Measurements from ENCODE around the gene ANTXRL. TPM values are rescaled to one million over a fixed set of nuclear protein-coding genes. Genes with fewer than 3 reads are reported as not detected.
"Not testable (repeated sequence)": the region's sequence is repeated elsewhere in the genome, so short reads cannot be mapped to it uniquely, and the experiment has no call there.

Gene ANTXRL
- total RNA-seq, 2 experiments from 2014 or later: not detected

DNA sequence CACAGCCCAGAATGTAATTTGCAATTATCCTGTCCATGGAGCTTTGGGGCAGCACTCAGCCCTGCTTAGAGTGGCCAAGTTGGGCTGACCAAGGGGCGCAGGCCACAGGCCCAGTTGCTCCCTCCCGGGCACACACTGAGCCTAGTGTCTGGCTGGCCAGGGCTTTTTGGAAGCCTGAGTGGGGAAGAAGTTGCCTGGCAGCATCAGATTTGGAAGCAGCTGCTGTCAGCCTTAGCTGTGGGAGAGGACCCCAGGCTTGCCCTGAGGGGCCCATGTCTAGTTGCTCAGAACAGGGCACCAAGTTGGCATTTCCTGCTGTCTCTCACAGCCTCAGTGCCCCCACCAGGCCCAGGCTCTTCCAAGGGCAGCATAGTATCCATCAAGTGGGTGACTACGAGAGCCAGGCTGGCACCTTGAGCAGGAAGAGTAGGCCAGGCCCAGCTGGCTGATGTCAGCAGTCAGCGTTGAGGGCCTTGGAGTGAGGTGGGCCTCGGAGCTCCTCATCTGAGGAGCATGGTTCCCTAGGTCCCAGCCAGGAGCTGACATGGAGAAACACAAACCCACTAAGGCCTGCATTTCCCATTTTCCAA, 14.4 kb downstream of the ANTXRL start:
- Mint-ChIP-seq H3K9me3 (no peaks in the 10 kb centered on the region), H3K27me3 (no peaks in the 10 kb centered on the region), H3K36me3 (ENCODE audit: low read depth) (no peaks in the 10 kb centered on the region), H3K4me3 (no peak overlapping the region), H3K4me1 (ENCODE audit: low read depth) (peaks cover 26% of the 10 kb centered on the region), H3K27ac (no peak overlapping the region)
- intact Hi-C loops (cut with DNase I, micrococcal nuclease): no loop called here
- Histone ChIP-seq H3K36me3 (ENCODE audit: insufficient read depth, low read length) (no peaks in the 10 kb centered on the region), H3K4me3 (ENCODE audit: low read length) (no peak overlapping the region), H3K9me3 (ENCODE audit: control insufficient read depth in 1 of 2, insufficient read depth in 1 of 2, low read length in 2 of 2) (no peaks in the 10 kb centered on the region), H3K27me3 (ENCODE audit: control insufficient read depth in 1 of 2, insufficient read depth in 2 of 2, low read length in 2 of 2) (no peaks in the 10 kb centered on the region), H3K27ac (ENCODE audit: low read depth in 1 of 2, low read length in 2 of 2) (no peak overlapping the region), H3K4me1 (ENCODE audit: insufficient read depth, low read length) (peaks cover 31% of the 10 kb centered on the region)
- ChIA-PET POLR2A (no interaction called here), CTCF (no interaction called here)
- TF ChIP-seq, protein P1, sequence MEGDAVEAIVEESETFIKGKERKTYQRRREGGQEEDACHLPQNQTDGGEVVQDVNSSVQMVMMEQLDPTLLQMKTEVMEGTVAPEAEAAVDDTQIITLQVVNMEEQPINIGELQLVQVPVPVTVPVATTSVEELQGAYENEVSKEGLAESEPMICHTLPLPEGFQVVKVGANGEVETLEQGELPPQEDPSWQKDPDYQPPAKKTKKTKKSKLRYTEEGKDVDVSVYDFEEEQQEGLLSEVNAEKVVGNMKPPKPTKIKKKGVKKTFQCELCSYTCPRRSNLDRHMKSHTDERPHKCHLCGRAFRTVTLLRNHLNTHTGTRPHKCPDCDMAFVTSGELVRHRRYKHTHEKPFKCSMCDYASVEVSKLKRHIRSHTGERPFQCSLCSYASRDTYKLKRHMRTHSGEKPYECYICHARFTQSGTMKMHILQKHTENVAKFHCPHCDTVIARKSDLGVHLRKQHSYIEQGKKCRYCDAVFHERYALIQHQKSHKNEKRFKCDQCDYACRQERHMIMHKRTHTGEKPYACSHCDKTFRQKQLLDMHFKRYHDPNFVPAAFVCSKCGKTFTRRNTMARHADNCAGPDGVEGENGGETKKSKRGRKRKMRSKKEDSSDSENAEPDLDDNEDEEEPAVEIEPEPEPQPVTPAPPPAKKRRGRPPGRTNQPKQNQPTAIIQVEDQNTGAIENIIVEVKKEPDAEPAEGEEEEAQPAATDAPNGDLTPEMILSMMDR (IDR thresholded peaks at IDR 0.05): no peak
- peak in 1 of 14 experiments; percentile 25 for DNase-seq
- ATAC-seq (ENCODE audit: poor library complexity): no peak

DNA sequence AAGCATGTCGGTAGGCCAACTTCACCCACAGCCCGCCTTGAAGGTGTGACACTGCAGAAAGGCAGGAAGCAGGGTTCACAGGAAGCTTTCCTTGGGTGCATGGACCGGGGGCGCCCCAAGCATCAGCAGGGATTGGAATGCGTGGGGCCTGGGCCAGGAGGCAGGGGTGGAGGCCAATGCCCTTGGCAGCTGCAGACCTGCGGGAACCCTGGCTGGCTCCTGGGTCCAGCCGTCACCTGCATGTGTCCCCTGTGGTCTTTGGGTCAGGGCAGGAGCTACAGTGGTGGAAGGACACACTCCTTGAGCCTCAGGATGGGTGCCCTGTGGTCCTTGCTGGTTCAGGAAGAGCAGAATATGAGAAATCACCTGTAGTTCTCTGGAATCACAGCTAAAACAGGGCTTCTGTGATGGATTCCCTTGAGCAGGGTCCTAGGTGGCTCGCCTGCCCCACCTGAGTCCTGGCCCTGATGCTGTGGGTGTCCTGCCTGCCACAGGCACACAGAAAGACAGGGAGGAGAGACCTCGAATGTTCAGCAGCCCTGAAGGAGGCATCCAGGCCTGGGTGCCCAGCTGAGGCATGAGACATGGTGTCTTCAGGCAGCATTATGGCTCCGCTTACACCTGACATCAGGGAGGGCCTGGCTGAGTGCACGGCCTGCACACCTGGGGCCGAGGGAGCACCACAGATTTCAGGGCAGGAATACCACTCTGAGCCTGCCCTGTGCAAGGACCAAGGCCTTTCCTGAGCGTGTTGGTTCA, 15.1 kb downstream of the ANTXRL start:
- H3K36me3 Mint-ChIP-seq (ENCODE audit: low read depth): no peaks in the 10 kb centered on the region
- CTCF ChIA-PET: no interaction called here
- peak in 1 of 14 experiments; percentile 28 for DNase-seq

DNA sequence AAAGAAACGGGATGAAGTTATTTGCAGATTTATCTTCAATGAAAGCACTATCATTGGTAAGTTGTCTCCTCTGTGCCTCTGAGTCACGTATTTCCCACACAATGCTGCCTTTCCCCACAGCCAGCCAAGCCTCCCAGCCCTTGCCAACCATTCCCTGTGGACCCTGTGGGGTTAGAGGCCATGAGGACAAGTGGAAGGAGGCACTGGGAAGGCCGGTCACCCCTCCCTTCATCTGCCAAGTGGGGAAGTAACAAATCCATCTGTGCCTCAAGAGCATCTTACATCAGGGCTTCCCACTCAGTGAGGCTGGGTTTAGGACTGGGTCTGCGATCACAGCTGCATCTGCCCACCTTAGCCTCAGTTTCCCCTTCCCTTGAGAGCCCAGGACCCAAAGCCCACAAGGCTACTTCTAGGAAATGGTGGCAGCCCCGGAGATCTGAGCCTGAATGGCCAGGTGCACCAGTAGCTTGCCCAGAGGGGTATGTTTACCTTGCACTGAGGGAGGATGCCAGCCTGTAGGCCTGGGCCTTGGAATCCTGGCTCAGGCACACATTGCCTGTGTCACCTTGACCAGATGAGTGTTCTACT, 16.1 kb downstream of the ANTXRL start:
- H3K4me3 Mint-ChIP-seq; H3K9me3 ChIP-seq (ENCODE audit: control insufficient read depth in 1 of 2, insufficient read depth in 1 of 2, low read length in 2 of 2); H3K4me3 ChIP-seq (ENCODE audit: low read length); H3K36me3 Mint-ChIP-seq (ENCODE audit: low read depth); DNase-seq; H3K27me3 Mint-ChIP-seq; H3K36me3 ChIP-seq (ENCODE audit: insufficient read depth, low read length); H3K27ac ChIP-seq (ENCODE audit: low read depth in 1 of 2, low read length in 2 of 2); POLR2A ChIA-PET; CTCF ChIA-PET; H3K27me3 ChIP-seq (ENCODE audit: control insufficient read depth in 1 of 2, insufficient read depth in 2 of 2, low read length in 2 of 2); H3K27ac Mint-ChIP-seq; intact Hi-C loops (cut with DNase I, micrococcal nuclease); ATAC-seq (ENCODE audit: poor library complexity); H3K9me3 Mint-ChIP-seq: not testable (repeated sequence)
- peaks cover 28% of the 10 kb centered on the region for H3K4me1 ChIP-seq (ENCODE audit: insufficient read depth, low read length)
- H3K4me1 Mint-ChIP-seq (ENCODE audit: low read depth): peaks cover 23% of the 10 kb centered on the region

More for the DNA sequence above, 15.1 kb downstream of the ANTXRL start:
- no peak overlapping the region for H3K27ac ChIP-seq (ENCODE audit: low read depth in 1 of 2, low read length in 2 of 2)
- Mint-ChIP-seq H3K4me1 (ENCODE audit: low read depth) (peaks cover 26% of the 10 kb centered on the region), H3K9me3 (no peaks in the 10 kb centered on the region), H3K27ac (no peak overlapping the region), H3K4me3 (no peak overlapping the region), H3K27me3 (no peaks in the 10 kb centered on the region)
- no peak overlapping the region for H3K4me3 ChIP-seq (ENCODE audit: low read length)
- H3K27me3 ChIP-seq (ENCODE audit: control insufficient read depth in 1 of 2, insufficient read depth in 2 of 2, low read length in 2 of 2): no peaks in the 10 kb centered on the region
- POLR2A ChIA-PET: no interaction called here
- peaks cover 31% of the 10 kb centered on the region for H3K4me1 ChIP-seq (ENCODE audit: insufficient read depth, low read length)
- ATAC-seq (ENCODE audit: poor library complexity): no peak
- TF ChIP-seq, protein P1 (IDR thresholded peaks at IDR 0.05): no peak
- no peaks in the 10 kb centered on the region for H3K36me3 ChIP-seq (ENCODE audit: insufficient read depth, low read length)
- no peaks in the 10 kb centered on the region for H3K9me3 ChIP-seq (ENCODE audit: control insufficient read depth in 1 of 2, insufficient read depth in 1 of 2, low read length in 2 of 2)
- intact Hi-C loops (cut with DNase I, micrococcal nuclease): no loop called here

Data from CD4-positive, alpha-beta T cell (primary cell).